NCI-H2196 treated with DMSO at 0.1 percent for 48 hours (cell line): ENCODE measurements around the gene ZSCAN30.
"Not testable (repeated sequence)": the region's sequence is repeated elsewhere in the genome, so short reads cannot be mapped to it uniquely, and the experiment has no call there.

Experiments
- DNase-seq: peaks from one replicate; lab custom pipeline; 2025; ENCODE audit not compliant: unreplicated experiment; lab: John Stamatoyannopoulos, UW

Gene ZSCAN30

GRCh38 chr18:35239314-35239713 lies 50.7 kb downstream of the ZSCAN30 start:
- DNase-seq = no peak

- DNase-seq = no peak
Observed at GRCh38 chr18:35236571-35237363, 53.3 kb downstream of the ZSCAN30 start.

- peak; percentile 65 for DNase-seq
Observed at GRCh38 chr18:35231052-35231451, 59.0 kb downstream of the ZSCAN30 start.

GRCh38 chr18:35227254-35227653 lies 62.8 kb downstream of the ZSCAN30 start:
- no peak for DNase-seq

GRCh38 chr18:35223797-35224196 lies 66.2 kb downstream of the ZSCAN30 start:
- no peak for DNase-seq

GRCh38 chr18:35220424-35220823 lies 69.6 kb downstream of the ZSCAN30 start:
- no peak for DNase-seq

GRCh38 chr18:35219331-35219730 lies 70.7 kb downstream of the ZSCAN30 start:
- not testable (repeated sequence) for DNase-seq

- DNase-seq = not testable (repeated sequence)
Observed at GRCh38 chr18:35216611-35217010, 73.4 kb downstream of the ZSCAN30 start.

GRCh38 chr18:35215026-35215425 lies 75.0 kb downstream of the ZSCAN30 start:
- no peak for DNase-seq

- DNase-seq = not testable (repeated sequence)
Observed at GRCh38 chr18:35205746-35206458, 84.1 kb downstream of the ZSCAN30 start.

- no peak for DNase-seq
Observed at GRCh38 chr18:35205199-35205712, 84.8 kb downstream of the ZSCAN30 start.

GRCh38 chr18:35203067-35203466 lies 87.0 kb downstream of the ZSCAN30 start:
- no peak for DNase-seq

GRCh38 chr18:35201256-35201931 lies 88.6 kb downstream of the ZSCAN30 start:
- no peak for DNase-seq
